ENCODE measurements around the gene WASF3. TPM values are rescaled to one million over a fixed set of nuclear protein-coding genes. Genes with fewer than 3 reads are reported as not detected.

WASF3 gene
- total and polyA plus RNA-seq, 10 of the 15 experiments (the other 5 are each of a cell fraction or from before 2014, with no cell fraction given) = under 0.01 to 0.10 (median 0.01) TPM; not detected in 7

DNA sequence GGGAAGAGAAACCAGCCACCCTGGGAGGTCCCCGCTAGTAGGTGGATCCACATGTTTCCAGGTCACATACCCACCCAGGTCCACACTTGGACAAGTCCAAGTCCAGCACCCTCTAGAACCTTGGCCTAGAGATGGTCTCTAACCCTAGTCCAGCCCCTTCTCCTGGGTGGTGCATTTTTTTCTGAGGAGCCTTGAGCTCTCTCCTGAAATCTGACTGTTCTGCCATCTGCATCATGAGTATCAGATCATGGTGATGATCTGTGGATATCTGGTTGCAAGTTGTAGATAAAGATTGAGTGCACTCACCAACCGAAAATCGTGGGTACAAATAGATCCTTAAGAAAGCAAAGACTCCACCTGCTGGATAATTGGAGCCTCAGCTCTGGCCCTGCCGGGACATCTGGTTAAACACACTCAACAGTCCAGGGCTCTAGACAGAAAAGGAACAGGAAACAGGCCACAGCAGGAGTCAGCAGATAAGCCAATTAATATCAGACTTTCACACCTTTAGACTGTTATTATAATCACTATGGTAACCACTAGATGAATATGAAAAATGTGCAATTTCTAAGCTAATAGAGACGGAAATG is 162.0 kb downstream of the WASF3 start:
- H3K27me3 ChIP-seq (replicated peaks in 1 of 2; ENCODE audit: control insufficient read depth in 2 of 2, insufficient read depth in 2 of 2, low read length in 1 of 2) = no peaks in the 10 kb centered on the region
- no peak for TF ChIP-seq EZH2 (IDR thresholded peaks at IDR 0.05; ENCODE audit: borderline replicate concordance, control insufficient read depth, low read depth, low read length)
- TF ChIP-seq POLR2A (IDR thresholded peaks at IDR 0.05; ENCODE audit: low read depth, low read length) = no peak
- no peak for TF ChIP-seq NBN (IDR thresholded peaks at IDR 0.05)
- TF ChIP-seq RELA (IDR thresholded peaks at IDR 0.05; ENCODE audit: borderline replicate concordance, partially characterized antibody) = no peak
- TF ChIP-seq, protein P1, sequence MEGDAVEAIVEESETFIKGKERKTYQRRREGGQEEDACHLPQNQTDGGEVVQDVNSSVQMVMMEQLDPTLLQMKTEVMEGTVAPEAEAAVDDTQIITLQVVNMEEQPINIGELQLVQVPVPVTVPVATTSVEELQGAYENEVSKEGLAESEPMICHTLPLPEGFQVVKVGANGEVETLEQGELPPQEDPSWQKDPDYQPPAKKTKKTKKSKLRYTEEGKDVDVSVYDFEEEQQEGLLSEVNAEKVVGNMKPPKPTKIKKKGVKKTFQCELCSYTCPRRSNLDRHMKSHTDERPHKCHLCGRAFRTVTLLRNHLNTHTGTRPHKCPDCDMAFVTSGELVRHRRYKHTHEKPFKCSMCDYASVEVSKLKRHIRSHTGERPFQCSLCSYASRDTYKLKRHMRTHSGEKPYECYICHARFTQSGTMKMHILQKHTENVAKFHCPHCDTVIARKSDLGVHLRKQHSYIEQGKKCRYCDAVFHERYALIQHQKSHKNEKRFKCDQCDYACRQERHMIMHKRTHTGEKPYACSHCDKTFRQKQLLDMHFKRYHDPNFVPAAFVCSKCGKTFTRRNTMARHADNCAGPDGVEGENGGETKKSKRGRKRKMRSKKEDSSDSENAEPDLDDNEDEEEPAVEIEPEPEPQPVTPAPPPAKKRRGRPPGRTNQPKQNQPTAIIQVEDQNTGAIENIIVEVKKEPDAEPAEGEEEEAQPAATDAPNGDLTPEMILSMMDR (IDR thresholded peaks at IDR 0.05 in 2 of 3, conservative IDR thresholded peaks at IDR 0.05 in 1 of 3; ENCODE audit: control insufficient read depth in 2 of 3, extremely low read depth in 1 of 3, insufficient read depth in 1 of 3, low read depth in 3 of 3, low read length in 3 of 3) = no peak
- TF ChIP-seq FOS (IDR thresholded peaks at IDR 0.05; ENCODE audit: borderline replicate concordance, extremely low read depth, insufficient read length) = no peak
- TF ChIP-seq RUNX3 (IDR thresholded peaks at IDR 0.05; ENCODE audit: low read length) = no peak
- TF ChIP-seq, protein P2, sequence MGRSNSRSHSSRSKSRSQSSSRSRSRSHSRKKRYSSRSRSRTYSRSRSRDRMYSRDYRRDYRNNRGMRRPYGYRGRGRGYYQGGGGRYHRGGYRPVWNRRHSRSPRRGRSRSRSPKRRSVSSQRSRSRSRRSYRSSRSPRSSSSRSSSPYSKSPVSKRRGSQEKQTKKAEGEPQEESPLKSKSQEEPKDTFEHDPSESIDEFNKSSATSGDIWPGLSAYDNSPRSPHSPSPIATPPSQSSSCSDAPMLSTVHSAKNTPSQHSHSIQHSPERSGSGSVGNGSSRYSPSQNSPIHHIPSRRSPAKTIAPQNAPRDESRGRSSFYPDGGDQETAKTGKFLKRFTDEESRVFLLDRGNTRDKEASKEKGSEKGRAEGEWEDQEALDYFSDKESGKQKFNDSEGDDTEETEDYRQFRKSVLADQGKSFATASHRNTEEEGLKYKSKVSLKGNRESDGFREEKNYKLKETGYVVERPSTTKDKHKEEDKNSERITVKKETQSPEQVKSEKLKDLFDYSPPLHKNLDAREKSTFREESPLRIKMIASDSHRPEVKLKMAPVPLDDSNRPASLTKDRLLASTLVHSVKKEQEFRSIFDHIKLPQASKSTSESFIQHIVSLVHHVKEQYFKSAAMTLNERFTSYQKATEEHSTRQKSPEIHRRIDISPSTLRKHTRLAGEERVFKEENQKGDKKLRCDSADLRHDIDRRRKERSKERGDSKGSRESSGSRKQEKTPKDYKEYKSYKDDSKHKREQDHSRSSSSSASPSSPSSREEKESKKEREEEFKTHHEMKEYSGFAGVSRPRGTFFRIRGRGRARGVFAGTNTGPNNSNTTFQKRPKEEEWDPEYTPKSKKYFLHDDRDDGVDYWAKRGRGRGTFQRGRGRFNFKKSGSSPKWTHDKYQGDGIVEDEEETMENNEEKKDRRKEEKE (IDR thresholded peaks at IDR 0.05) = no peak
- TF ChIP-seq CBFB (IDR thresholded peaks at IDR 0.05; ENCODE audit: low read depth) = no peak
- no peak for TF ChIP-seq TCF7 (IDR thresholded peaks at IDR 0.05; ENCODE audit: borderline replicate concordance)
- TF ChIP-seq NFYB (IDR thresholded peaks at IDR 0.05; ENCODE audit: insufficient read depth, low read depth, low read length) = no peak
- no peak for FAIRE-seq
- intact Hi-C loops (cut with micrococcal nuclease; ENCODE audit: unreplicated experiment) = no loop called here
- ChIA-PET SMC1A (ENCODE audit: uncharacterized antibody, unreplicated experiment) (interaction anchor here (1.6 kb wide), 1 partner anchor 17 kb away, joined by 4 read pairs; no protein-coding TSS in a partner anchor), POLR2A (no interaction called here), RAD21 (ENCODE audit: unreplicated experiment) (interaction anchor here (1.0 kb wide), 1 partner anchor 535 kb away, joined by 3 read pairs; no protein-coding TSS in a partner anchor), CTCF (interaction anchor here (1.0 to 1.4 kb wide), 4 partner anchors 17 to 534 kb away, joined by 3 to 8 read pairs (median 3); no protein-coding TSS in a partner anchor)
- no peak overlapping the region for H3K27ac ChIP-seq (ENCODE audit: control insufficient read depth, insufficient read depth)
- H3K4me2 ChIP-seq (ENCODE audit: control insufficient read depth, insufficient read depth) = no peak overlapping the region
- no peak for DNase-seq (ENCODE audit: low read depth, low spot score)
- no TSS peak for BruUV-seq (replicated peaks)
- H3K9me3 ChIP-seq (replicated peaks; ENCODE audit: control insufficient read depth, insufficient read depth, low read length) = no peaks in the 10 kb centered on the region
- H4K20me1 ChIP-seq (ENCODE audit: control insufficient read depth, insufficient read depth) = no peaks in the 10 kb centered on the region
- ATAC-seq = no peak
- WGBS (ENCODE audit: insufficient coverage, insufficient replicate concordance, low lambda C conversion rate, missing lambda C conversion rate) = 0% methylated on average over 5 of the region's 5 CpGs
- no peak overlapping the region for H3K9ac ChIP-seq (ENCODE audit: control insufficient read depth, insufficient read depth, low read length)
- no peaks in the 10 kb centered on the region for H3K79me2 ChIP-seq (ENCODE audit: control insufficient read depth, insufficient read depth, low read length)
- no peak overlapping the region for H3K4me3 ChIP-seq
- H3K4me1 ChIP-seq (ENCODE audit: control insufficient read depth, insufficient read depth, low read length) = peaks cover 7% of the 10 kb centered on the region
- no peak overlapping the region for H2AFZ ChIP-seq (ENCODE audit: control insufficient read depth, low read depth, low read length)
- no peaks in the 10 kb centered on the region for H3K36me3 ChIP-seq (ENCODE audit: control insufficient read depth in 2 of 2, insufficient read depth in 2 of 2, low read length in 1 of 2)
- in situ Hi-C loops (cut with MboI) = no loop called here
